Smooth muscle cell (in vitro differentiated cells): ENCODE measurements around the gene RXRA. TPM values are rescaled to one million over a fixed set of nuclear protein-coding genes. Genes with fewer than 3 reads are reported as not detected.

Experiments used
- DNase-seq: peaks from one replicate; lab custom pipeline; 2025; ENCODE audit not compliant: unreplicated experiment; lab: John Stamatoyannopoulos, UW
- H2AFZ ChIP-seq: fragments of 200-600 bp; sonication (generic); 2 replicates; pipeline ENCODE4 v1.6.0; 2016; ENCODE audit warnings: antibody characterized with exemption, low read depth, mild to moderate bottlenecking
- H3F3A ChIP-seq: fragments of 200-600 bp; sonication (generic); 2 replicates; pipeline ENCODE4 v1.6.0; 2017; ENCODE audit warnings: antibody characterized with exemption, low read depth
- H3K27ac ChIP-seq: fragments of 200-600 bp; sonication (generic); 2 replicates; pipeline ENCODE4 v1.5.1; 2016; ENCODE audit warnings: low read depth, mild to moderate bottlenecking
- H3K27me3 ChIP-seq: fragments of 200-600 bp; sonication (generic); 2 replicates; pipeline ENCODE4 v1.6.1; 2016; ENCODE audit warnings: low read depth, mild to moderate bottlenecking
- H3K36me3 ChIP-seq: fragments of 200-600 bp; sonication (generic); 2 replicates; pipeline ENCODE4 v1.5.1; 2016; ENCODE audit warnings: low read depth
- H3K4me1 ChIP-seq: fragments of 200-600 bp; sonication (generic); 2 replicates; pipeline ENCODE4 v1.5.1; 2016; ENCODE audit warnings: low read depth
- H3K4me2 ChIP-seq: fragments of 200-600 bp; sonication (generic); 2 replicates; pipeline ENCODE4 v1.6.0; 2016; ENCODE audit warnings: mild to moderate bottlenecking
- H3K4me3 ChIP-seq: fragments of 200-600 bp; sonication (generic); 2 replicates; pipeline ENCODE4 v1.5.1; 2016; ENCODE audit warnings: mild to moderate bottlenecking
- H3K79me2 ChIP-seq: fragments of 200-600 bp; sonication (generic); 2 replicates; pipeline ENCODE4 v1.6.0; 2016; ENCODE audit warnings: low read depth, mild to moderate bottlenecking
- H3K9ac ChIP-seq: fragments of 200-600 bp; sonication (generic); 2 replicates; pipeline ENCODE4 v1.6.0; 2016; ENCODE audit warnings: low read depth
- H3K9me3 ChIP-seq: fragments of 200-600 bp; sonication (generic); replicated peaks from 2 replicates; pipeline ENCODE4 v1.5.1; 2016; ENCODE audit warnings: low read depth
- H4K20me1 ChIP-seq: fragments of 200-600 bp; sonication (generic); 2 replicates; pipeline ENCODE4 v1.6.0; 2016; ENCODE audit warnings: low read depth
- CTCF ChIP-seq: fragments of 200-600 bp; sonication (generic); IDR thresholded peaks from 2 replicates; pipeline ENCODE4 v1.5.1; 2017; ENCODE audit warnings: borderline replicate concordance, mild to moderate bottlenecking, antibody characterized with exemption; ENCODE audit not compliant: insufficient read depth, poor library complexity, severe bottlenecking
- WGBS: methylation state at CpG from one replicate; pipeline ENCODE4 v1.1.7; 2016; ENCODE audit warnings: low lambda C conversion rate; 5-methylcytosine and 5-hydroxymethylcytosine counted together
- polyA plus RNA-seq: library from polyadenylated mRNA; unstranded; fragments of >200 nt; fragmentation: Nextera tagmentation; extraction: Ambion mirVana; gene quantifications from 2 replicates; pipeline ENCODE4 v1.2.1, GENCODE V29; 2016
- total RNA-seq: library from RNA; depleted of rRNA; stranded (reverse); fragments of >200 nt; gene quantifications from 2 replicates; pipeline ENCODE4 v1.2.3, GENCODE V29; 2014

Gene RXRA
- total and polyA plus RNA-seq, 2 experiments from 2014 or later, result 8.9 to 23.1 TPM

DNA sequence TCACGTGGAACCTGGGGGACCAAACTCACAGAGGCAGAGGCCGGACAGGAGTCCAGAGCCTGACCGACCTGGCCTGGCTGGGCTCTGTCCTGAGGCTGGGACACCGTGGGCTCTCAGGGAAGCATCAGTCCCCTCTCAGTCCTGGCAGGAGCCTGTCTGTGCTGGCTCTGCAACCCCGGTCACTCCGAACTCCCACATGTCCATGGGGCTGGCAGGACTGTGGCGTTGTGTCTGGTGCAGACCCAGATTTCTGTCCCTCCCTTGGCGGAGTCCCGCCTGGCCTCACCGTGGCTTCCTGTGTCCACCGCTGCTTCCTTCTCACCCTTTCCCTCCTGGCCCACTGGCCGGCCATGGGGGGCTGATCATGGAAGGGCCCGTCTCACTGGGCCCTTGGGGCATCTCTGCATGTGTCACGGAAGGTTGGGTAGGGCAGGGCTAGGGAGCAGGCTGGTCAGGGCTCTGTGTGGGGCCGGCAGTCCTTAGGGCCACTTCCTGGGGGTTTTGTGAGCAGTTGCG is 68.8 kb downstream of the RXRA start:
- Histone ChIP-seq H3K9ac (no peak overlapping the region), H3F3A (no peaks in the 10 kb centered on the region), H3K4me3 (no peak overlapping the region), H3K79me2 (peaks cover 87% of the 10 kb centered on the region), H3K36me3 (no peaks in the 10 kb centered on the region), H2AFZ (no peak overlapping the region), H4K20me1 (peaks cover 100% of the 10 kb centered on the region), H3K4me2 (no peak overlapping the region), H3K27me3 (no peaks in the 10 kb centered on the region), H3K4me1 (no peaks in the 10 kb centered on the region), H3K27ac (no peak overlapping the region), H3K9me3 (no peaks in the 10 kb centered on the region)
- no peak for DNase-seq
- TF ChIP-seq CTCF, result no peak
- WGBS, result 94% methylated on average over 16 of the region's 16 CpGs

DNA sequence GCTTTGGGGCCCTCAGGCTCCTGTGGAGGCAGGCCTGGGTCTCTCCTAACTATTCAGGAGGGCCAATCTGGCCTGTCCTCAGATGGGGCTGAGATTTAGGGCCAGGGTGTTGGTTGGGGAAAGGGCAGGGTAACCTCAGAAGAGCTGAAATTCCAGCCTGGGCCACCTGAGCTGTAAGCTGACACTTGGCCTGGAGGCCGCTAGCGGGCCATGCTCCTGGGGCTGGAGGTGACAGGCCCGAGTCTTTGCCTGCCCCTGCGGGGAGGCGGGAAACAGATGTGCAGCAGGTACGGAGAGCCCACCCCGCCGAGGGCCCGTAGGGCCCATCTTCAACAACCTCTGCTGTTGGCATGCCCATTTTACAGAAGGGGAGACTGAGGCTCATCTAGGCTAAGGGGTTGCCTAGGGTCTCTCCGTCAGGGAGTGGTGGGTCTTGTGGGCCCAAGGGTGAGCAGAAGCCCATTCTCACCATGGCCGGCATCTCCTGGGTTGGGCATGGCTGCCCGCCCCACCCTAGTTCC is 69.5 kb downstream of the RXRA start:
- peaks cover 100% of the 10 kb centered on the region for H4K20me1 ChIP-seq
- no peak overlapping the region for H2AFZ ChIP-seq
- no peak overlapping the region for H3K27ac ChIP-seq
- no peak overlapping the region for H3K9ac ChIP-seq
- no peaks in the 10 kb centered on the region for H3F3A ChIP-seq
- H3K4me2 ChIP-seq, result no peak overlapping the region
- H3K9me3 ChIP-seq, result no peaks in the 10 kb centered on the region
- no peak for DNase-seq
- no peaks in the 10 kb centered on the region for H3K36me3 ChIP-seq
- peaks cover 85% of the 10 kb centered on the region for H3K79me2 ChIP-seq
- 90% methylated on average over 10 of the region's 12 CpGs for WGBS
- TF ChIP-seq CTCF, result no peak
- no peaks in the 10 kb centered on the region for H3K4me1 ChIP-seq
- no peaks in the 10 kb centered on the region for H3K27me3 ChIP-seq
- no peak overlapping the region for H3K4me3 ChIP-seq

GRCh38 chr9:134396258-134396742 is 70.0 kb downstream of the RXRA start:
- Histone ChIP-seq H3K9ac (no peak overlapping the region), H3K9me3 (no peaks in the 10 kb centered on the region), H3K27ac (no peak overlapping the region), H3K4me3 (no peak overlapping the region), H3K27me3 (no peaks in the 10 kb centered on the region), H3F3A (no peaks in the 10 kb centered on the region), H3K79me2 (peaks cover 84% of the 10 kb centered on the region), H3K4me1 (no peaks in the 10 kb centered on the region), H3K4me2 (no peak overlapping the region), H3K36me3 (no peaks in the 10 kb centered on the region), H2AFZ (no peak overlapping the region), H4K20me1 (peaks cover 100% of the 10 kb centered on the region)
- 90% methylated on average over 12 of the region's 18 CpGs for WGBS
- DNase-seq, result no peak
- TF ChIP-seq CTCF, result no peak

DNA sequence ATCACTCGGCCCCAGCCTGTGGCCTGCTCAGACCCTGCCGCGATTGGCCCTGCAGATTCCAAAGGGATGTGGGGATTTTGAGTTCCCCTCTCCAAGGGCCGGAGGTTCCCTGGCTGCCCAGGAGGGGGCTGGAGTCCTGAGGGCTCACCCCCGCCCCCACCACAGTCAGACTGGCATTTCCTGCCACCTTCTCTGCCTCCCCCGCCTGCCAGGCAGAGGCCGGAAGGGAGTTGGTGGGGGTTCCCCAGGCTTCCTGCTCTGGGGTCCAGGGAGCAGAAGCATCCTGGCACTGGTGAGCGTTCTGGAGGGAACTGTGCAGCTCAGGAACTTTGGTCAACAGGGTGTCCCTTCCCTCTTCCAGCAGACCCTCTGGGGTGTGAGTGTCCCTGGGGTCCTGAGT is 70.6 kb downstream of the RXRA start:
- no peak overlapping the region for H2AFZ ChIP-seq
- H3K27ac ChIP-seq, result no peak overlapping the region
- no peaks in the 10 kb centered on the region for H3K36me3 ChIP-seq
- H3K27me3 ChIP-seq, result no peaks in the 10 kb centered on the region
- TF ChIP-seq CTCF, result no peak
- H3K79me2 ChIP-seq, result peaks cover 80% of the 10 kb centered on the region
- WGBS, result 87% methylated on average over 8 of the region's 8 CpGs
- no peaks in the 10 kb centered on the region for H3K9me3 ChIP-seq
- H3K4me3 ChIP-seq, result no peak overlapping the region
- H3F3A ChIP-seq, result no peaks in the 10 kb centered on the region
- no peak overlapping the region for H3K9ac ChIP-seq
- peaks cover 100% of the 10 kb centered on the region for H4K20me1 ChIP-seq
- DNase-seq, result no peak
- H3K4me1 ChIP-seq, result no peaks in the 10 kb centered on the region
- H3K4me2 ChIP-seq, result no peak overlapping the region
